Stimulated activated CD8-positive, alpha-beta memory T cell treated with anti-CD3 and anti-CD28 coated beads, Interleukin-7, amount 100 ng/mL, for 4 hours (primary cell): Measurements from ENCODE around the gene AGAP1.

Experiments used
- DNase-seq, 2 donors: peaks; one replicate each; pipeline ENCODE4 v3.0.0-alpha.2; 2020; ENCODE audit warnings: low read depth in 2 of 2

The AGAP1 gene

DNA sequence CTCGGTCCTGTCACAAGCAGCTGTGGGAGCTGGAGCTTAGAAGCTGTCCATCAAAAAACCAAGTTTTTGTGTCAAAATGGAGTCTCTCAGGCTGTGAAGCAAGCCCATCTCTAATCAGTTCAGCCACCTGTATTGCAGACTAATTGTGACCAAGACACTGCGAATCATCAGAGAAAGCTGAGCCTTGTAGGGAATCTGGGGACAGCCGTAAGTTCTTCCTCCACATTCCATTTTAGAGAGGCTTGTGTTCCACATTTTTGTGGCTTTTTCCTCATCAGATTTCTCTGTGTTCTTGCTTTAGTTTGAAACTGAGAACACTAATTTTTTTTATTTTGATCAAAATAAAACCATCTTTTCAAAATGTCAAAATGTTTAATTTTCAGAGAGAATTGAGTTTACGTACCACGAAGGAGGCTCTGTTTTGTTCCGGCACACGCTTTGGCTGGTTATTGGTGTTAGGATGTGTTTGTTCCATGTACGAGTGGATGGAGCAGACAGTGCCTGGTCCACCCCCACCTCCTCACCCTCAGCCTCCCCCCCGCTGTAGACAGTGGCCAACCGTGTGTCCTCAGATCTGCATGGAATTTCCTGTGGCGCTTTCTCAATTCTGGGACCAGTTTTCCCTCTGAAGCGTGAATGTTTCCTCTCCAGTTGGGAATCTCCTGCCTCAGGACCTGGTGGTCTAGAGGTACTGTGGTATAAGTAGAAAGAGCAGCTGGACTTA lies 140.8 kb downstream of the AGAP1 start:
- no peak for DNase-seq

- no peak for DNase-seq
Observed at GRCh38 chr2:235636546-235636945, 142.7 kb downstream of the AGAP1 start.

GRCh38 chr2:235637896-235638295 lies 144.1 kb downstream of the AGAP1 start:
- DNase-seq: no peak

DNA sequence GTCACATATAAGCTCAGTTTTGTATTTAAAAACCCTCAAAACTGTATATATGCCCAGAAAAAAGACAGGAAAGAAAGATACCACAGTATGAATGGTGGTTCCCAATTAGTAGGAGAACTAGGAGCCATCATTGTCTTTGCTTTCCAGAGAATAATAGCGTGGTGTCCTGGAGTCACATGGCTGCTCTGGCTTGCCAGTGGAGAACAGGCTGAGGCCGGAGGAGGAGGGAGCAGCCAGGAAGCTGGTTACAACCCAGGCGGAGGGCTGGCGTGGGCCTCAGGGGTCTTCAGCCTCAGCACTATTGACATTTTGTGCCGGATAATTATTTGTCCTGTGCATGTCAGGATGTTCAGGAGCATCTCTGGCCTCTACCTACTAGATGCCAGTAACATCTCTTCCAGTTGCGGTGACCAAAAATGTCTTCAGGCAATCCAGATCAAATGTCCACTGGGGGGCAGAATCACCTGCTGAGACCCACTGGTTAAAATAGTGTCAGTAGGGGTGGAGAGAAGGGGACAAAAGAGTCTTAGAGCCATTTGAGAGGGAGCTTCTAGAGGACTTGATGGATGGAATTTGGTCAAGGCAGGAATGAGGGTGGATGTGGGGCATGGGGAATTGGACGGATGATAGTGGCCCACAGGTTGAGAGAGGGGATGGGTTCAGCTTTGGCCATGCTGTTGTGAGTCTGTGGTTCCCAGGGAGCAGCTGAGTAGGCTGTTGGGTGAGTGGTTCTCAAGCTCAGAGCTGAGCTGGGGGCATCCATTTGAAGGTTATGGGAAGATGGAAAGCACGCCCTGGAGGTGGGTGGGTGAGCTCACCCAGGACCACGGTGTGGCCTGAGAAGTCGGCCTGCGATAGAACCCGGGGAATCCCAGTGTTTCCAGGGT lies 144.9 kb downstream of the AGAP1 start:
- DNase-seq: no peak

DNA sequence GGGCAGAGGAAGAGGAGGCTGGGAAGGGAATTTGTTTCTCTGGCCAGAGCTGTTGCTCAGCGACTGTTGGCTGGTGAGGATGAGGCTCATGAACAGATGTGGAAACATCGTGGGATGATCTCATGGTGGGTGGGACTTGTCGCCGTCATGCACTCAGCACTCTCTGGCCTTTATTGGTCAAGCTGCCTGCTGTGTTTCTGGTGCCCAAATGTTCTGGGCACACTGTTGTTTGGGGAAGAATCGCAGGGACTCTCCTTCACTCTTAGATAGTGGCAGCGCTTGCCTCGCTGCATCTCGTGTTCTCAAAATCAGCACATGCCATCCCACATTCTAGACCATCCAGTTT lies 145.6 kb downstream of the AGAP1 start:
- DNase-seq: no peak

DNA sequence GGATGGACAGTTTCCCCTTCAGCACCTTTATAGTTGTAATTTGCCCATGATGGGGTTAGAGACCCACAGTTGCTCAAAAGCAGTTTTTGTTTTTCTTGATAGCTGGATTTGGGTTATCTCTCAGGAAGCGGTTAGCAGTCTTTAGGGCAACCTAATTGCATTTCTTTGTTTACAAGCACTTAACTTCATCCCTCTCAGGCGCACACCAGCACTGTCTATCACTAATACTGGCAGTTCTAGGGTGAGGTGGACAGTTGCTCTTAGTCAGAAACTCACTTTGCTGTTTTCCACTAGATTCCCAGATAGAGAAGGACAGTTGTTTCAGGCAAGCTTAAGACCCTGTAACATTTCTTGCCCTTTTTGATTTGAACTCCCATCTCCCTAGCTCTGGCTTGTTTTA lies 146.0 kb downstream of the AGAP1 start:
- DNase-seq: no peak

DNA sequence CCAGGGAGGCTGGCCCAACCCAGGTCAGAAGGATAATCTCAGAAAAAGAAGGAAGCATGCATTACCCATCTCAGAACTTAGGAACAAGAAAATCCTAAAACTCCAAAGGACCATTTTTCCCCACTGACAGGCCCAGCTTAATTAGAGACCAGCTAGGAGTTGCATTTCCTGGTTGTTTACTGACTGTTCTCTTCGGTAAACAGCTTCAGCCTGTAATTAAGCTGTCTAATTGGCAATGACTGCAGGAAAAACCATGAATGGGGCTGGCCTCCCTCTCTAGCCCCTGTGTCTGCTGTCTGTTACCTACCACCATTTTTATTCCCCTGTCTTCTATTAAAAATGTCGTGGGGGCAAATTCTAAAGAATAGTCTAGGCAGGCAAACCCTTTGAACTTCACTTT lies 146.5 kb downstream of the AGAP1 start:
- no peak for DNase-seq

- DNase-seq: peak in 1 of 2 donors; percentile 7
Observed at GRCh38 chr2:235640926-235641723, 147.3 kb downstream of the AGAP1 start.

DNA sequence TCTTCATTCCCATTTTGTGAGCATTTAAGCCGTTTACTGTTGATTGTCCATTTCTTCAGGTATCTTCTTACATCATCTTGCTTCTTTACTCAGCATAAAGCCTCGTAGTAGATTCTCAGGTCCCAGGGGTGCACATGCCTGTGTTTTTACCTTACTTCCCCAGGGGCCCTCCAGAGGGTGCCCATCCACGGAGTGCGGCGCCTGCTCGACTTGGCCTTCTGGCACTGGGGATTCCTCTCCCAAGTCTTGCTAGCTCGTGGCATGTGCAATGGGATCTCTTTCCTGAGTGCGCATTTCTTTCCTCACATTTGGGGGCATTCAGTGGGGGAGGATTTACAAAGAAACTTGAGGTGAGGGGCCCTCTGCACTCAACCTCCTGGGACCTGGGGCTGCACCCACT lies 148.1 kb downstream of the AGAP1 start:
- no peak for DNase-seq

DNA sequence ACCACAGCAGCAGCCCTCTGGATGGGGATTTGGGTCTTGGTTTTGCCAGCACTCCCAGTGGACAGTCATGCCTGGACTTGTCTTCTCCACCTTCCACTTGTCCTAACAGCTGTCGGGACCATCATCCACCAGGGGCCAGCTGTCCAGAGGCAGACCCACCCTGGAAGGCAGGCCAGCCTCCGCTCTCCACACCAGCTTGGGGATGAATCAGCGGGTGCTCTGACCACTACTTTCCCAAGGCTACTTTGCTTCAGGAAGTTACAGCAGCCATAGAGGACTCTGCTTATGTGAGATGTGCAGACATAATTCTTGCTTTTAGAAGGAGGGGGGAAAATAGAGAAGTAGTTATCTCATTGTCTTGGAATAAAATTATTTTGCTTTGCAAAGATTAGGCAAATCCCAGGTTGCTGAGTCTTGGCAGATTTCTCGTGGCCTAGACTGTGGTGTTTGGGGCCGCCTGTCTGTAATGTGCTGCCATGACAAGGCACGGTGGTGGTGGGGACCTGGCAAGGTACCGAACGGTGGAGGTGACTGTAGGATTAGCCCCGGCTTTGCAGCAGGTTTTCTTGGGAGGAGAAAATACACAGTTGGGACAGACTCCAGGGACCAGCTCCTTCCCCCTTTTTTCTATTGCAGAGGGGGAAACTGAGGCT lies 148.7 kb downstream of the AGAP1 start:
- no peak for DNase-seq

DNA sequence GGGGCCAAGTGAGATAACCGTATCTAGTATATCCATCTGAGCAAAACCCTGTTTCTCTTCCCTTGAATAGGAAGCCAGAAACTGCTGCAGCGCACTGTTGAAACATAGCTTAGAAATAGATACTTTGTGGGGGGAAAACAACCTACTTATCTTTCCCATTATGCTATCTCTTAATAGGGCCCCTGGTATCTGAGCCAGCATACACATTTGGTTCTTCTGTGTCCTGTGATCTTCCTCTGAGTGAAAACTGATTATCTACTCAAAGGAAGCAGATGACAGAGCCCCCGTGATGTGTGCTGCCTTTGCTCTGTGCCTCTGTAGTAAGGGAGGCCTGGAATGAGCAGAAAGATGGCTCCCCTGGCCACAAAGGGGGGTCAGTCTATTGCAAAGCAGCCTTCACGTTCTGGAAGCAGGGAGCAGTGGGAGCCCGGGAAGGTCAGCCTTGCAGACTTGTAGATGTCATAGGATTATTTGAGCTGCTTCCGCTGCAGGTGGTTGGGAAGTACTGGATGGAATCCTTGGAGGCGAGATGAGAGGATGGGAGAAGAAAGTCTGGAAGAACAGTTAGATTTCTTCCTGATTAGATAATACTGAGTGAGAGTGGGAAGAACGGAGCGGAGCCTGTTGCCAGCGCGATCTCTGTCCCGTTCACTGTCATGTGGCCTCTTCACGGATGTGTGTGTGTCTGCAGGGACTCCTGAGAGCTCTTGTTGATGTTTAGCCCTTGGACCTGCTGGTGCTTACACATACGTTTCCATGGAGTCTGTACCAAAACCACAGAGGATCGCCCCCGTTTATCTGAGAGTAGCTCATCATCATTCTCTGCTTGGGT lies 150.1 kb downstream of the AGAP1 start:
- DNase-seq: no peak

DNA sequence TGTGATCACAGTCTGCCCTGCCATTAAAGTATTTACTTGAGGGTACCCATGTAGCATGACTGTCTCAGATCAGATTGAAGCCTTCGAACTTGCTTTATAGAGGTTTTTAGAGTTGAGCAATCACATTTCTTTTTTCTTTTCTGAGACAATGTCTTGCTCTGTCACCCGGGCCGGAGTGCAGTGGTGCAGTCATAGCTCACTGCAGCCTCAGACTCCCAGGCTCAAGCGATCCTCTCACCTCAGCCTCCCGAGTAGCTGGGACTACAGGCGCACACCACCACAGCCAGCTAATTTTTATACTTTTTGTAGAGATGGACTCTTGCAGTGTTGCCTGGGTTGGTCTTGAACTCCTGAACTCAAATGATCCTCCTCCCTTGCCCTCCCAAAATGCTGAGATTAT lies 153.4 kb downstream of the AGAP1 start:
- DNase-seq: no peak

GRCh38 chr2:235647877-235648276 lies 154.0 kb downstream of the AGAP1 start:
- no peak for DNase-seq

DNA sequence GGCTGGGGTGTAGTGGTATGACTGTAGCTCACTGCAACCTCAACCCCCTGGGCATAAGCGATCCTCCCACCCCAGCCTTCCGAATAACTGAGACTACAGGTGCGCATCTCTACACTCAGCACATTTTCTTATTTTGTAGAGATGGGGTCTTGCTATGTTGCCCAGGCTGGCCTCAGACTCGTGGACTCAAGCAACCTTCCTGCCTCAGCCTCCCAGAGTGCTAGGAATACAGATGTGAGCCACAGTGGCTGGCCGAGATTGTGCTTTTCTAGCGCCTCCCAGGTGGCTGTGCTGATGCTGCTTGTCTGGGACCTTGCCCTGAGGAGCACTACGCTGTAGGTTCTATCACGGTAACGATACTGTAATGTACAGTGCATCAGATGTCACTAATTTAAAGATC lies 155.6 kb downstream of the AGAP1 start:
- DNase-seq: no peak

DNA sequence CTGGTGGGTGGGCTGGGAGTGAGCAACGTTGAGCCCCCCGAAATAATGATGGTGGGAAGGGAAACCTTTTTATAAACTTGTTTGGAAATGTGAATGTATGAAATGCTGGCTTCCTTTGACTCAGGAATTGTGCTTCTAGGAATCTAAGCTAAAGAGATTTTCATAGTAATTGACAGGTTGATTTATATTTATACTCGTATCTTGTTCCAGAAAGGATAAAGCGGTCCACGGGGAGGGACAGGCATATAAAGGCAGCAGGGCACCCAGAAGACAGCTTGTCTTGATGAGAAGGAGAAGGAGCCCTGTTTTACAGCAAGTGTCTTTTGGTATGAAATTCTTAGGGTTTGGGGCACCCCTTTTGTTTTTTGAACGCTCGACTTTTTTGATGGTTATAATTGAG lies 157.8 kb downstream of the AGAP1 start:
- DNase-seq: no peak

GRCh38 chr2:235654103-235654813 lies 160.4 kb downstream of the AGAP1 start:
- no peak for DNase-seq

- DNase-seq: no peak
Observed at GRCh38 chr2:235658351-235659174, 164.7 kb downstream of the AGAP1 start.

DNA sequence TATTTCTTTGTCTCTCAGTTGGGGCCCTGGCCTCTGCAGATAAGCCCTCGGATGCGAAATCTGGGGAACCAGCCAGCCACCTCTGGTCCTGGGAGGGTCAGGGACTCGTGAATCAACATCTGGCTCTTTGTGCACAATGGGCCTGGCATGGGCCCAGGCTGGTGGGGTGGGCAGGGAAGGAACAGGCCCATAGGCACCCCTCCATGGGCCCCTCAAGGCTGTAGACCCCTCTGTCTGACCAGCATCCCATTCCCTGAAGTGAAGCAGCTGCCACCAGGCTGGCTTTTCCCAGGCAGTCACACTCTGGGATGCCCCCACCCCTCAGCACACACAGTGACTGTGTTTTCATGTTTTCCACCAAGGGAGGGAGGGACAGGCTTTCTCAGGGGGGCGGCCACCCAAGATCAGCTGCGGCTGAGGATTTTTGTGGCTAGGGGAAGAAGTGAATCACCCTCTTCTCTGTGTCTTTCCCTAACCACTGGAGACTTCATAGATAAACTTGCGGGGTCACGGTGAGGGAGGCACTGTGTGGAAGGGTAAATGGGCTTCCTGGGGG lies 166.0 kb downstream of the AGAP1 start:
- no peak for DNase-seq

- DNase-seq: no peak
Observed at GRCh38 chr2:235660484-235661082, 166.7 kb downstream of the AGAP1 start.
